GM23338 (cell line): ENCODE results near the gene FAM78B. TPM values are rescaled to one million over a fixed set of nuclear protein-coding genes. Genes with fewer than 3 reads are reported as not detected.

Experiments used
- ATAC-seq: fragments of 200-7000 bp; cut with Tn5 transposase; 3 replicates; pipeline ENCODE4 v1.9.1; 2020
- DNase-seq: peaks from one replicate; pipeline ENCODE4 v3.0.0-alpha.2; 2015; ENCODE audit warnings: low spot score
- H2AFZ ChIP-seq: fragments of 200-600 bp; sonication (generic); 2 replicates; pipeline ENCODE4 v1.8.0; 2016; ENCODE audit warnings: antibody characterized with exemption, mild to moderate bottlenecking, moderate library complexity
- H3F3A ChIP-seq: fragments of 200-600 bp; sonication (generic); replicated peaks from 2 replicates; pipeline ENCODE4 v1.8.0; 2017; ENCODE audit warnings: antibody characterized with exemption, mixed run types, low read depth
- H3K27ac ChIP-seq: fragments of 200-600 bp; sonication (generic); 2 replicates; pipeline ENCODE4 v1.6.1; 2016; ENCODE audit warnings: low read depth
- H3K27me3 ChIP-seq: fragments of 200-600 bp; sonication (generic); 2 replicates; pipeline ENCODE4 v1.8.0; 2016; ENCODE audit warnings: mild to moderate bottlenecking, mixed run types, moderate library complexity; ENCODE audit not compliant: insufficient read depth
- H3K36me3 ChIP-seq: fragments of 200-600 bp; sonication (generic); 2 replicates; pipeline ENCODE4 v1.8.0; 2016; ENCODE audit warnings: mild to moderate bottlenecking; ENCODE audit not compliant: insufficient read depth
- H3K4me1 ChIP-seq: fragments of 200-600 bp; sonication (generic); 2 replicates; pipeline ENCODE4 v1.8.0; 2016; ENCODE audit warnings: mild to moderate bottlenecking, moderate library complexity; ENCODE audit not compliant: insufficient read depth
- H3K4me2 ChIP-seq: fragments of 200-600 bp; sonication (generic); 2 replicates; pipeline ENCODE4 v1.7.1; 2017; ENCODE audit warnings: mixed run types
- H3K4me3 ChIP-seq: fragments of 200-600 bp; sonication (generic); 2 replicates; pipeline ENCODE4 v1.6.1; 2016; ENCODE audit warnings: mixed run types
- H3K79me2 ChIP-seq: fragments of 200-600 bp; sonication (generic); replicated peaks from 2 replicates; pipeline ENCODE4 v1.8.0; 2017; ENCODE audit warnings: mild to moderate bottlenecking; ENCODE audit not compliant: insufficient read depth
- H3K9me2 ChIP-seq: fragments of 200-600 bp; sonication (generic); 2 replicates; pipeline ENCODE4 v1.8.0; 2017; ENCODE audit not compliant: insufficient read depth
- H4K20me1 ChIP-seq: fragments of 200-600 bp; sonication (generic); replicated peaks from 2 replicates; pipeline ENCODE4 v1.8.0; 2017; ENCODE audit warnings: mild to moderate bottlenecking; ENCODE audit not compliant: insufficient read depth
- H3K27ac Mint-ChIP-seq: 2 replicates; pipeline ENCODE4 v1.8.0; 2020; ENCODE audit warnings: inconsistent platforms, mild to moderate bottlenecking, moderate library complexity, mixed read lengths
- H3K27me3 Mint-ChIP-seq: 3 replicates; pipeline ENCODE4 v1.8.0; 2022; ENCODE audit warnings: low read depth, mild to moderate bottlenecking, moderate library complexity, mixed read lengths, inconsistent platforms; ENCODE audit not compliant: insufficient read depth, poor library complexity
- H3K36me3 Mint-ChIP-seq: 3 replicates; pipeline ENCODE4 v1.8.0; 2021; ENCODE audit warnings: low read depth, mild to moderate bottlenecking, inconsistent platforms, moderate library complexity, mixed read lengths
- H3K4me1 Mint-ChIP-seq: 3 replicates; pipeline ENCODE4 v1.8.0; 2020; ENCODE audit warnings: mild to moderate bottlenecking, inconsistent platforms, mixed read lengths
- H3K4me3 Mint-ChIP-seq: 3 replicates; pipeline ENCODE4 v1.8.0; 2021; ENCODE audit warnings: moderate library complexity, mild to moderate bottlenecking, inconsistent platforms, mixed read lengths
- H3K9me3 Mint-ChIP-seq: 3 replicates; pipeline ENCODE4 v1.8.0; 2020; ENCODE audit warnings: moderate library complexity, mild to moderate bottlenecking, inconsistent platforms, mixed read lengths
- CREB1 ChIP-seq: fragments of 250-450 bp; sonication (Bioruptor Pico); IDR thresholded peaks from 2 replicates; pipeline ENCODE4 v1.5.0; 2020; ENCODE audit warnings: low read depth, mild to moderate bottlenecking, moderate library complexity
- CTCF ChIP-seq, 2 experiments: fragments of 200-600 bp in 1 of 2; sonication (generic) in 1 of 2; conservative IDR thresholded peaks; 2 replicates each; pipeline versions ENCODE4 v1.5.1 to v1.6.1; 2016 to 2017; ENCODE audit warnings: antibody characterized with exemption in 2 of 2, low read depth in 2 of 2, mild to moderate bottlenecking in 2 of 2, moderate library complexity in 1 of 2
- EZH2 ChIP-seq: fragments of 200-600 bp; sonication (generic); IDR thresholded peaks from one replicate; pipeline ENCODE4 v1.8.0; 2017; ENCODE audit warnings: antibody characterized with exemption, mild to moderate bottlenecking, low read depth; ENCODE audit not compliant: unreplicated experiment
- EZH2phosphoT487 ChIP-seq: fragments of 200-600 bp; sonication (generic); IDR thresholded peaks from one replicate; pipeline ENCODE4 v1.8.1; 2018; ENCODE audit warnings: antibody characterized with exemption; ENCODE audit not compliant: unreplicated experiment
- JUNB ChIP-seq: IDR thresholded peaks from one replicate; pipeline ENCODE4 v1.6.1; 2016; ENCODE audit warnings: antibody characterized with exemption; ENCODE audit not compliant: unreplicated experiment
- NANOG ChIP-seq: IDR thresholded peaks from 2 replicates; pipeline ENCODE4 v1.6.1; 2016; ENCODE audit warnings: antibody characterized with exemption, borderline replicate concordance
- POLR2AphosphoS5 ChIP-seq: IDR thresholded peaks from 2 replicates; pipeline ENCODE4 v1.6.1; 2016; ENCODE audit warnings: antibody characterized with exemption, low read depth
- REST ChIP-seq: IDR thresholded peaks from one replicate; pipeline ENCODE4 v1.6.1; 2018; ENCODE audit warnings: antibody characterized with exemption; ENCODE audit not compliant: unreplicated experiment
- STAT1 ChIP-seq: IDR thresholded peaks from one replicate; pipeline ENCODE4 v1.6.1; 2016; ENCODE audit warnings: antibody characterized with exemption; ENCODE audit not compliant: unreplicated experiment
- ZNF114 ChIP-seq: fragments of 250-450 bp; sonication (Bioruptor Pico); IDR thresholded peaks from 2 replicates; pipeline ENCODE4 v1.5.0; 2020; ENCODE audit warnings: mild to moderate bottlenecking, moderate library complexity
- ZNF331 ChIP-seq: fragments of 250-450 bp; sonication (Bioruptor Pico); IDR thresholded peaks from 2 replicates; pipeline ENCODE4 v1.5.0; 2020; ENCODE audit warnings: low read depth, mild to moderate bottlenecking, moderate library complexity
- ZNF462 ChIP-seq: fragments of 250-450 bp; sonication (Bioruptor Pico); IDR thresholded peaks from 2 replicates; pipeline ENCODE4 v1.5.0; 2020; ENCODE audit warnings: mild to moderate bottlenecking, moderate library complexity
- polyA plus RNA-seq: library from polyadenylated mRNA; unstranded; fragments of >200 nt; fragmentation: Nextera tagmentation; extraction: Ambion mirVana; gene quantifications from 2 replicates; pipeline ENCODE4 v1.2.1, GENCODE V29; 2016
- total RNA-seq: library from RNA; depleted of rRNA; stranded (reverse); fragments of >200 nt; shearing (Covaris generic); gene quantifications from 2 replicates; pipeline ENCODE4 v1.2.3, GENCODE V29; 2014
- TF ChIP-seq, protein P1 (sequence below): IDR thresholded peaks from 2 replicates; pipeline ENCODE4 v1.6.1; 2016; ENCODE audit warnings: antibody characterized with exemption

The FAM78B gene
- total and polyA plus RNA-seq, 2 experiments from 2014 or later: 1.6 to 4.6 TPM

GRCh38 chr1:166120281-166120680 lies 46.5 kb downstream of the FAM78B start:
- no peak overlapping the region for H3K27ac ChIP-seq
- Mint-ChIP-seq H3K27ac (no peak overlapping the region), H3K27me3 (no peaks in the 10 kb centered on the region), H3K9me3 (no peaks in the 10 kb centered on the region; the same call in 2 of the 3 replicates), H3K4me1 (peaks cover 21% of the 10 kb centered on the region), H3K36me3 (no peaks in the 10 kb centered on the region), H3K4me3 (no peak overlapping the region)
- H3K4me1 ChIP-seq: peaks cover 9% of the 10 kb centered on the region
- no peaks in the 10 kb centered on the region for H3K27me3 ChIP-seq
- TF ChIP-seq ZNF462 (CRISPR knock-in tag) (no peak), JUNB (no peak), REST (no peak), NANOG (no peak), EZH2 (no peak), POLR2AphosphoS5 (no peak), ZNF114 (CRISPR knock-in tag) (no peak), ZNF331 (CRISPR knock-in tag) (no peak), CREB1 (CRISPR knock-in tag) (no peak), EZH2phosphoT487 (no peak), CTCF (conservative IDR thresholded peaks at IDR 0.05; ENCODE audit: low read depth in 2 of 2) (no peak), STAT1 (no peak)
- TF ChIP-seq, protein P1, sequence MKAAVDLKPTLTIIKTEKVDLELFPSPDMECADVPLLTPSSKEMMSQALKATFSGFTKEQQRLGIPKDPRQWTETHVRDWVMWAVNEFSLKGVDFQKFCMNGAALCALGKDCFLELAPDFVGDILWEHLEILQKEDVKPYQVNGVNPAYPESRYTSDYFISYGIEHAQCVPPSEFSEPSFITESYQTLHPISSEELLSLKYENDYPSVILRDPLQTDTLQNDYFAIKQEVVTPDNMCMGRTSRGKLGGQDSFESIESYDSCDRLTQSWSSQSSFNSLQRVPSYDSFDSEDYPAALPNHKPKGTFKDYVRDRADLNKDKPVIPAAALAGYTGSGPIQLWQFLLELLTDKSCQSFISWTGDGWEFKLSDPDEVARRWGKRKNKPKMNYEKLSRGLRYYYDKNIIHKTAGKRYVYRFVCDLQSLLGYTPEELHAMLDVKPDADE: no peak
- H4K20me1 ChIP-seq: no peaks in the 10 kb centered on the region
- H3F3A ChIP-seq: no peaks in the 10 kb centered on the region
- no peak overlapping the region for H2AFZ ChIP-seq
- H3K4me3 ChIP-seq: no peak overlapping the region
- DNase-seq (no peak), ATAC-seq (no peak)
- no peaks in the 10 kb centered on the region for H3K36me3 ChIP-seq
- H3K9me2 ChIP-seq: 0 out of 2 replicates have a peak, but pooled peaks cover 4% of the 10 kb centered on the region
- H3K4me2 ChIP-seq: no peak overlapping the region
- no peaks in the 10 kb centered on the region for H3K79me2 ChIP-seq
